Left ventricle myocardium inferior (tissue), 1 donor: ENCODE measurements around the gene NKD1. TPM values are rescaled to one million over a fixed set of nuclear protein-coding genes. Genes with fewer than 3 reads are reported as not detected.

Source experiments
- DNase-seq: peaks from one replicate; pipeline ENCODE4 v3.0.0-alpha.2; 2020
- H3K27ac ChIP-seq: fragments of 200-600 bp; replicated peaks from 2 replicates; pipeline ENCODE4 v1.8.0; 2021
- H3K27me3 ChIP-seq: fragments of 200-600 bp; 2 replicates; pipeline ENCODE4 v1.8.0; 2021; ENCODE audit warnings: low read depth
- H3K36me3 ChIP-seq: fragments of 200-600 bp; 2 replicates; pipeline ENCODE4 v1.8.0; 2021
- H3K4me1 ChIP-seq: fragments of 200-600 bp; 2 replicates; pipeline ENCODE4 v1.8.0; 2021
- H3K4me3 ChIP-seq: fragments of 200-600 bp; 2 replicates; pipeline ENCODE4 v1.8.0; 2021; ENCODE audit warnings: mild to moderate bottlenecking, moderate library complexity
- H3K9me3 ChIP-seq: fragments of 200-600 bp; replicated peaks from 2 replicates; pipeline ENCODE4 v1.8.0; 2021
- CTCF ChIP-seq: fragments of 200-600 bp; IDR thresholded peaks from 2 replicates; pipeline ENCODE4 v1.8.0; 2021; ENCODE audit warnings: antibody characterized with exemption, mild to moderate bottlenecking, borderline replicate concordance
- intact Hi-C: fragments of 100-400 bp; cut with micrococcal nuclease; formaldehyde crosslinking; loops from one replicate; pipeline ENCODE4 v1.11.0; 2022
- total RNA-seq: library from RNA; stranded (reverse); fragmentation: NEBNext Ultra II Directional; extraction: Animal tissue kit (Norgen Biotek cat#: 25700); gene quantifications from one replicate; pipeline ENCODE4 v1.2.1, GENCODE V29; 2021
- donor health status: DM: no; HTN: yes; CAD: no; lungs with severe emphysema.

NKD1 gene
- total RNA-seq, 1 donor from 2014 or later, result 1.5 TPM

- no peaks in the 10 kb centered on the region for H3K36me3 ChIP-seq
- no peak overlapping the region for H3K4me3 ChIP-seq
- TF ChIP-seq CTCF, result no peak
- no peak overlapping the region for H3K27ac ChIP-seq
- intact Hi-C loops, result no loop called here
- no peak for DNase-seq
- H3K4me1 ChIP-seq, result peaks cover 30% of the 10 kb centered on the region
- H3K9me3 ChIP-seq, result no peaks in the 10 kb centered on the region
- H3K27me3 ChIP-seq, result no peaks in the 10 kb centered on the region
Observed at GRCh38 chr16:50604610-50605009, 56.4 kb downstream of the NKD1 start.

DNA sequence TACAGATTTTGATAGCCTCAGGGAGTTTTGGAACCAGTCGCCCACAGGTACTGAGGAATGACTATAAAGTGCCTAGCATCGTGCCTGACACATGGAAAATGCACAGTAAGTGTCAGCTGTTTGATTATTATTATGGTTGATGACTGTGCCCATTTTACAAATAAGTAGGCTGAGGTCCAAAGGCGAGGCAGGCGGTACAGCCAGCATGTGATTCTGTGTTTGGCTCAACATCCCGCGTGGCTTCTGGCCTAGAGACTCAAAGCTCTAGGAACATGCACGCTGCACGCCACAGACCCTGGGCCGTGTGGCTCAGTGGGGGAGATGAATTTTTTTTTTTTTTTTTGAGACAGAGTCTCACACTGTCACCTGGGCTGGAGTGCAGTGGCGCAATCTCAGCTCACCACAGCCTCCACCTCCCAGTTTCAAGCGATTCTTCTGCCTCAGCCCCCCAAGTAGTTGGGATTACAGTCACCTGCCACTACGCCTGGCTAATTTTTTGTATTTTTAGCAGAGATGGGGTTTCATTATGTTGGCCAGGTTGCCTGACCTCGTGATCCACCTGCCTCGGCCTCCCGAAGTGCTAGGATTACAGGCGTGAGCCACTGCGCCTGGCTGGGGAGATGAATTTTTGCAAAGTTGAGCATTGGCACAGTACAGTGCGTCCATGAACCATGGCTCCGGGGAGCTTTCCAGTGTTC is 57.7 kb downstream of the NKD1 start:
- no peak overlapping the region for H3K27ac ChIP-seq
- no peaks in the 10 kb centered on the region for H3K9me3 ChIP-seq
- H3K4me3 ChIP-seq, result no peak overlapping the region
- no peaks in the 10 kb centered on the region for H3K27me3 ChIP-seq
- no peak for TF ChIP-seq CTCF
- intact Hi-C loops, result no loop called here
- H3K36me3 ChIP-seq, result no peaks in the 10 kb centered on the region
- DNase-seq, result no peak
- H3K4me1 ChIP-seq, result peaks cover 33% of the 10 kb centered on the region

- Histone ChIP-seq H3K4me3 (no peak overlapping the region), H3K27me3 (no peaks in the 10 kb centered on the region), H3K4me1 (peaks cover 35% of the 10 kb centered on the region), H3K36me3 (no peaks in the 10 kb centered on the region), H3K27ac (no peak overlapping the region), H3K9me3 (no peaks in the 10 kb centered on the region)
- no peak for TF ChIP-seq CTCF
- intact Hi-C loops, result no loop called here
- no peak for DNase-seq
Observed at GRCh38 chr16:50606431-50607050, 58.3 kb downstream of the NKD1 start.

GRCh38 chr16:50607051-50607431 is 58.8 kb downstream of the NKD1 start:
- H3K4me3 ChIP-seq, result no peak overlapping the region
- no peak for DNase-seq
- intact Hi-C loops, result no loop called here
- H3K9me3 ChIP-seq, result no peaks in the 10 kb centered on the region
- peaks cover 35% of the 10 kb centered on the region for H3K4me1 ChIP-seq
- TF ChIP-seq CTCF, result no peak
- no peak overlapping the region for H3K27ac ChIP-seq
- H3K36me3 ChIP-seq, result no peaks in the 10 kb centered on the region
- no peaks in the 10 kb centered on the region for H3K27me3 ChIP-seq

DNA sequence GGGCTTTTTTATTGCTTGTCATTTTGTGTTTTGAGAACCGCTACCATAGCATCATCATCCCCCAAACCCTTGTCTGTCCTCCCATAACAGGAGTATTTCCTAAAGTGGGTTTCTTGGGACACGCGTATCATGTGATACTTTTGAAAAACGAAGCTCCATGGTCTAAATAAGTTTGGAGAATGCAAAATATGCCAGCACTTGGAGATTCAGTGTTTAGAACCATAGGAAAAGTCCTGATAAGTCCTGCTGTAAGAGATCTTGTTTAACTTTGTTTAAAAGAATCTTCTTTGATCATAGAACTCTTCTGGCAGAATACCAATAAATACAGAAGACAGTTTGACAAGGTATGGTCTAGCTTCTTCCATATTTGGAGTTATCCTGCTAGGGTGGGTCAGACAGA is 59.3 kb downstream of the NKD1 start:
- H3K27ac ChIP-seq, result no peak overlapping the region
- H3K4me1 ChIP-seq, result peaks cover 31% of the 10 kb centered on the region

More for the DNA sequence above, 59.3 kb downstream of the NKD1 start:
- Histone ChIP-seq H3K27me3 (no peaks in the 10 kb centered on the region), H3K36me3 (no peaks in the 10 kb centered on the region), H3K4me3 (no peak overlapping the region), H3K9me3 (no peaks in the 10 kb centered on the region)
- intact Hi-C loops, result no loop called here
- TF ChIP-seq CTCF, result no peak
- DNase-seq, result no peak
